HG03280 (cell line): ENCODE results near the gene MVB12A.
A peak's percentile ranks its signal among the peaks of the same experiment; 100 is the strongest.

Experiments
- ATAC-seq: cut with Tn5 transposase; IDR thresholded peaks from one replicate; pipeline ENCODE4 v1.9.1; 2021; ENCODE audit warnings: mild to moderate bottlenecking, moderate library complexity; ENCODE audit not compliant: unreplicated experiment

MVB12A gene

DNA sequence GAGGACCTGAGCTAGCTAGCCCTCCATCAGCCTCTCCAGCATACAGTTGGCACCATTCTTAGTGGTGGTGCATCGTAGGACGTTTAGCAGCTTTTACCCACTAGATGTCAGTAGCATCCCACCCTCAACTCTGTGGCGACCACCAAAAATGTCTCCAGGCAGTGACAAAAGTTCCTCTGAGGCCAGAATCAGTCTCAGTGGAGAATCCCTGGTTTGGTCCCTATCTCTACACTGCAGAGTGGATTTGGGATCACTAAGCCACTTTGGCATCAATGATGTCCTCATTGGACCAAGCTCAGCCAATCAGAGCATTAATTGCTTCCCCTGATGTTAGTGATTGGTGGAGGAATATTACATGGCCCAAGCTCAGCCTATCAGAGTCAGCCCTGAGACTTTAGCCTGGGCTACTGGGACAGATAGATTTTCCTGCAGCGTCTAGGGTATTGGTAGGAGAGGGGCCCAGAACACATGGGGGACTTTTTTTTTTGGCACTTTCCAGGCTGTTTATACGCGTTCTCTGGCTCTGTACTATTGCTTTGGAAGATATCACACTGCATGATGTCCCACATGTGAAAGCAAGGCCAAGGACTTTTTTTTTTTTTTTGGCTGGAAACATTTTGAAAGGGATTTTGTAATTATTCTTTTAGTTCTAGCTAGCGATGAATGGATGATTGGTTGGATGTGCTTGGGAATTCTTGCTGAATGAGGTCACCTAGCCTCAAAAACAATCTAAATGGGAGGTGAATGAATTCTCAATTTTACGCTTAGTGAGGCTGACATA is 21.6 kb downstream of the MVB12A start:
- no peak for ATAC-seq

DNA sequence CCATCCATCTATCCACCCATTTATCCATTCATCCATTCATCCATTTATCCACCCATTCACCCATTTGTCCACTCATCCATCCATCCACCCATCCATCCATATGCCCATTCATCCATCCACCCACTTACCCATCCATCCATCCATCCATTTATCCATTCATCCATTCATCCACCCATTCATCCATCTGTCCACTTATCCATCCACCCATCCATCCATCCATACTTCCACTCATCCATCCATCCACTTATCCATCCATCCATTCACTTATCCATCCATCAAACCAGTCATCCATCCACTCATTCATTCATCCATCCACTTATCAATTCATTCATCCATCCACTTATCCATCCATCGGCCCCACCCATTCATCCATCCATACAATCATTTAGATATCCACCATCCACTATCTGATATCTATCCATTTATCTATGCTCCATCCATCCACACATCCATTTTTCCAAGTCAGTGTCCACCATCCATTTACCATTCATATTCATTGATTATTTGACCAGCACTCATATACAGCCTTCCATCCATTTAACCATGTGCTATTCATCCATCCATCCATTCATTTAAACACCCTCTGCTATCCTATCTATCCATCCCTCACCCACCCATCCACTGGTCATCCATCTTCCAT is 25.8 kb downstream of the MVB12A start:
- no peak for ATAC-seq

DNA sequence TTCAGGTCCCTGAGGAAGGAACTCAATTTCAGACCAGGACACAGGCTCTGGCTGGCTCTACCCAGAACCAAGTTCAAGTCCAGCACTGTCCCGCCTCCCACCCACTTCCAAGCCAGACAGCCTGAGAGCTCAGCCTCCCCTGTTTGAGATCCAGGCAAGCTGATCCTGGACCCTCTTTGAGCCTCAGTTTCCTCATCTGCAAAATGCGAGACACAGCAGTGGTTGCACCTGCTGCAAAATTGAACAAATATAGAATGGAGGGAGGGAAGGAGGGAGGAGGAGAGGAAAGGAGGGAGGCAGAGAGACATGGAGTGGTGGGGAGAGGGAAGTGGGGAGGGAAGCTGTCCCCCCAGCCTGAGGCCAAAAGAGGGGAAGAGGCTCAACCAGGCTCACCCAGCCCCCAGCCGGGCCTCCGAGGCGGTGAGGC is 27.9 kb downstream of the MVB12A start:
- no peak for ATAC-seq

DNA sequence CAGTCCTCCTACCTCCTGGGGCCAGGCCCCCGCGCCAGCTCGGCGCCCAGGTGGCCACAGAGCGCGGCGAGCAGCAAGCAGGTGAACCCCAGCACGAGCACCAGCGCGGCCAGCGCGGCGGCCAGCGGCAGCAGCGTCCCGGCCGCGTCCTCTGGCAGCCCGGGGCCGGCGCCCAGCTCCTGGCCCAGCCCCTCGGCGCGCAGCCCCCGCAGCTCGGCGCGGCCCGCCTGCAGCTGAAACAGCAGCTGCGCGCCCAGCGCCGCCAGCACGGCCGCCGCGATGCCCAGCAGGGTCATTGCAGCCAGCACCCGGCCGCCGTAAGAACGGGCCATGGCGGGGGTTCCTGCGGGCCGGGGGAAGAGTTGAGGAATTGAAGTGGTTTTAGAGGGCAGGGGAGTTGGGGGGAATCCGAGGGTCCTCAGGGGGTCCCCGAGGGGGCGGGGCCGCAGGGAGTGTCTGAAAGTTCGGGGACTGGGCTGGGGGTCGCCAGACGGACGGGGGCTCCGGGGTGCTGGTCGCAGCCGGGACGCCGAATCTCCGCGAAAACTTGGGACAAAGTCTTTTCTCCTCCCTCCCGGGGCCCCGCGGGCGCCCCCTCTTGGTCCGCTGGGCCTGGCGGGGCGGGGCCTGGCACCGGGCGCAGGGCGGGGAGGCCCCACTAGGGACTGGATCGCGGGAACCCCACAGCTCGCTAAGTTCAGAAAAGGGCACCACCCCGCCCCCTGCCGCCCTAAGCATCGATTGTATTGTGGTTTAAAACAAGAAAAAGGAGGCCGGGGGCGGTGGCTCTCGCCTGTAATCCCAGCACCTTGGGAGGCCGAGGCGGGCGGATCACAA is 28.5 kb downstream of the MVB12A start, which contains the start of gene TMEM221:
Gene TMEM221 (minus strand): TSS at position 538 of the 837 bp plus-strand sequence. CDS start 206 bp downstream, at position 332.
- ATAC-seq: no peak

DNA sequence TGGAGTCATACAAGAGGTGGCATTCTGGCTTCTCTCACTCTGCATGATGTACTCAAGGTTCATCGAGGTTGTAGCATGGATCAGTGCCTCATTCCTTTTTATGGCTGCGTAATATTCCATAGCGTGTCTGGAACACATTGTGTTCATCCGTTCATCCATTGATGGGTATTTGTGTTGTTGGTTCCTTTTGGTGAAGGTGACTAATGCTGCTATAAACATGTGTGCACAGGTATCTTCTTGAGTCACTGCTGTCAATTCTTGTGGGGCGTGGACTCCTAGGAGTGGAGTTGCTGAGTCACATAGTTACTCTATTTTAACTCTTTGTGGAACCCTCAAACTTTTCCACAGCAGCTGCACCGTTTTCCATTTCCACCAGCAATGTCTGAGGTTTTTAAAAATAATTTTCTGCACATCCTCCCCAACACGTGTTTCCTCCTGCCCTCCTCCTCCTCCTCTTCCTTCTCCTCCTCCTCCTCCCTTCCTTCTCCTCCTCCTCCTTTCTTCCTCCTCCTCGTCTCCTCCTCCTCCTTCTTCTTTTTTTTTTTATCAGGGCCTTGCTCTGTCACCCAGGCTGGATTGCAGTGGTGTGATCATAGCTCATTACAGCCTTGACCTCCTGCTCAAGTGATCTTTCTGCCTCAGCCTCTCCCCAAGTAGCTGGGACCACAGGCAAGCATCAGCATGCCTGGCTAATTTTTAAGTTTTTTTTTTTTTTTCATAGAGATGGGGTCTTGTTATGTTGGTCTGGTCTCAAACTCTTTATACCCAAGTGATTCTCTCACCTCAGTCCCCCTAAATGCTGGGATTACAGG is 30.6 kb downstream of the MVB12A start:
- ATAC-seq: no peak

DNA sequence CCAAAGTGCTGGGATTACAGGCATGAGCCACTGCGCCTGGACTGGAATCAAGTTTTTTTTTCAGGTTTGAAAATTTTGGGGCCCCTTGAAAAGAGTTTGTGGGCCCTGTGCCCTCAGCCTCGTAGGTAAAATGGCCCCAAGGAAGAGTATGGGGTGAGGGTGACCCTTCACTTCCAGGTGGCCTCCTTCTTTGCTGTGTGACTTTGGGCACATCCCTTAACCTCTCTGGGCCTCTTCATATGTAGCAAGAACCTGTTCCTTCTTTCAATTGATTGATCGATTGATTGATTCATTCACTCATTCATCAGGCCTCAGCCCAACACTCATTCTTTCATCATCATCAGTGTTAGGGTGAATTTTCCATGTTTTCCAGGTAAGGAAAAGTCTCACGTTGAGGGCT is 32.0 kb downstream of the MVB12A start:
- ATAC-seq: no peak

GRCh38 chr19:17454576-17455071 is 34.8 kb downstream of the MVB12A start:
- no peak for ATAC-seq

DNA sequence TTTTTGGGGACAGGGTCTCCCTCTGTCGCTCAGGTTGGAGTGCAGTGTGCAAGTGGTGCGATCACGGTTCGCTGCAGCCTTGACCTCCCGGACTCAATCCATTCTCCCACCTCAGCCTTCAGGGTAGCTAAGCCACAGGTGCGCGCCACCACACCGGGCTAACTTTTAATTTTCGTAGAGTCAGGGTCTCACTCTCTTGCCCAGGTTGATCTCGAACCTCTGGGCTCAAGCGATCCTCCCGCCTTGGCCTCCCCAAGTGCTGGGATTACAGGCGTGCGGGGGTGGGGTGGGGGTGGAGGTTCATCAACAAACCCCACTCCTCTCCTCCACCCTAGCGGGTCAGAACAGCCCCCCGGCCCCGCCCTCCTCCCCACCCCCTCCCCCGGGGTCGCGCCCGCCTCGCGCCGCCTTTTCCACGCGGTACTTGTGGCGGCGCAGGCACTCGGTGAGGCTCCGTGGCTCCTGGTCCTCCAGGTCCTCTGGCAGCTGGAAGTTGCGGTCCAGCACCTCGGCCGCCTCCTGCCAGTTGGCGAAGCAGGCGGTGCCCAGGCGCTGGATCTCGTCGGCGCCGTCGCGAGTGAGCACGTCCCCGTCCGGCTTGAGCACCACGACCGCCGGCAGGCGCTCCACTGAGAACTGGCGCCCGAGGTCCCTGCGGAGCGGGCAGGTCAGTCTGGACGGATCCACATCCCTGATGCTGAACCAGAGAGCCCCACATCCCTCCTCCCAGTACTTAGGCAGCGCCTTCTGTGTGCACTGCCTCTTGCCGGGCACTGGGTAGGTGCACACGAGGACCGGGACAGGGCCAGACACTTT is 35.7 kb downstream of the MVB12A start:
- no peak for ATAC-seq

GRCh38 chr19:17456127-17456526 is 36.3 kb downstream of the MVB12A start:
- no peak for ATAC-seq

DNA sequence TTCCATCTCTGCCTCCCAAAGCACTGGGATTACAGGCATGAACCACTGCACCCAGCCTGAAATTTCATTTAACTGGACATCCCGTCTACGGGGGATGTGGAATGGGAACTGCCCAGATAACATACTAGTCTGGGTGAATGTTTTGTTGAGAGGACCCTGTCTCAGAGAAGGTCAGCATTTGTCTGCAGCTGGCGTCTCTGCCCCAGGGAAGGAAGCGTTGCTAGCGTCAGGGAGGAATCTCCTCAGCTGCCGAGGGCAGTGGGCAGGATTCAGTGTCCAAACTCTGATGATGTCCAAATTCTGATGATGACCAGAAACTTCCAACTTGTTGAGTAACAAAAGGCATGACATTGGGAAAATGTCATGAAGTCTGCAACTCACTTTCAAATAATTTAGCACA is 37.8 kb downstream of the MVB12A start:
- no peak for ATAC-seq

DNA sequence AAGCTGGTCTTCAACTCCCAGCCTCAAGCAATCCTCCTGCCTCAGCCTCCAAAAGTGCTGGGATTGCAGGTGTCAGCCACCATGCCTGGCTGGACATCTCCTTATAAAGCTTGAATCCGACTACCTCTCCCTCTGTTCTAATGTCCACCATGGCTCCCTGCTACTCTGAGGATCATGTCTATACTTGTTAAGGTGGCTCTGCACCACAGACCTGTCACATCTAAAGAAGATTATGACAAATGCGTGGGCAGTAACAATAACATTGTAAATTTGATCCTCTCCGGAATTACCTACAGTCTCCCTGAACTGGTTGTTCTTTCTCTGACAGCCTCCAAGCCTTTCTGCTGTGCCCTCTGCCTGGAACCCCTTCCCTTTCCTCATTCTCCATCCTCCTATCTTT is 39.1 kb downstream of the MVB12A start:
- no peak for ATAC-seq

DNA sequence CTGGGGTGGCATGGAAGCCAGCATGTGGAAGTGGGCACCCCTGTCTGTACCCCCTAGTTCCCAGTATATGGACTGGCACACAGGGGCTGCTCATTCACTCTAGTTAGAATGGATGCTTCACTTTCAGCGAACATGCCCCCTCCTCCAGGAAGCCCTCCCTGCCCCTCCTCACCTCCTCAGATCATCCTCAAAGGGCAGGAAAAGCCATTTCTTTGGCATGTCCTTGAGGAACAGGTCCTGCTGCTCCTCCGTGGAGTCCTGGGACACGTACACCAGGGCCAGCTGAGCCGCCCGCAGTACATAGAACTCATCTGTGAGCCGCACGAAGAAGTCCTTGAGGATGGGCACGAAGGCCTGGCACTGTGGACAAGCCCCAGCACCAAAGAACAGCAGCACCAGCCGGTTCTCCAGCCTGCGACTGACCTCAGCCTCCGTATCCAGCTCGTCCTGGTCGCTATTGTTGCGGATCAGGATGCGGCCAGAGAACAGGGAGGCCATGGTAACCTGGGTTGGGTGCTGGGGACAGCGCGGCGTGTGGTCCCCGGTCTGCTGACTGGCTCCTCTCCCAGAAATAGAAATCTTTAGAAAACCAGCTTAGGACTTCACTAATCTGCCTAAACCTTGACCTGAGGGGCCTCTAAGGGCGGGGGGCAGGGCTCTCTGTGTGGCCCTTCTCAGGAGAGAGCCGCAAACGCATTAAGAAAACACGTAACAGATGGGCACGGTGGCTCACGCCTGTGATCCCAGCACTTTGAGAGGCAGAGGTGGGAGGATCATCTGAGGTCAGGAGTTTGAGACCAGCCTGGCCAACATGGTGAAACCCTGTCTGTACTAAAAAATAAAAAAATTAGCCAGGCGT is 40.8 kb downstream of the MVB12A start, which contains the start of gene NXNL1:
Gene NXNL1 (minus strand): TSS at position 555 of the 859 bp plus-strand sequence. CDS start 57 bp downstream, at position 498.
- ATAC-seq: no peak

DNA sequence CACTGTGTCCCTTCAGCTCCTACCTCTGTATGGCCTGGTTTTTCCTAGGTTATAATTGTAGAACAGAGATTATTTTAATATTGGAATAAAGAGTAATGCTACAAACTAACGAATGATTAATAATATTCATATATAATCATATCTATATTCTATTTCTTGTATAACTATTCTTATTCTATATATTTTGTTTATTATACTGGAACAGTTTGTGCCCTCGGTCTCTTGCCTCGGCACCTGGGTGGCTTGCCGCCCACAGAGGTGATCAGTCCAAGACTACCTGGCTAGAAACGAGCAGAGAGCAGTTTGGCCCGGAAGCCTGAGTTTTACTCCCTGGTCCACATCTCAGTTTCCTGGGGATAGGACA is 46.6 kb downstream of the MVB12A start:
- ATAC-seq: no peak

- ATAC-seq: no peak
These were observed 47.8 kb downstream of the MVB12A start for GRCh38 chr19:17467471-17468301.

DNA sequence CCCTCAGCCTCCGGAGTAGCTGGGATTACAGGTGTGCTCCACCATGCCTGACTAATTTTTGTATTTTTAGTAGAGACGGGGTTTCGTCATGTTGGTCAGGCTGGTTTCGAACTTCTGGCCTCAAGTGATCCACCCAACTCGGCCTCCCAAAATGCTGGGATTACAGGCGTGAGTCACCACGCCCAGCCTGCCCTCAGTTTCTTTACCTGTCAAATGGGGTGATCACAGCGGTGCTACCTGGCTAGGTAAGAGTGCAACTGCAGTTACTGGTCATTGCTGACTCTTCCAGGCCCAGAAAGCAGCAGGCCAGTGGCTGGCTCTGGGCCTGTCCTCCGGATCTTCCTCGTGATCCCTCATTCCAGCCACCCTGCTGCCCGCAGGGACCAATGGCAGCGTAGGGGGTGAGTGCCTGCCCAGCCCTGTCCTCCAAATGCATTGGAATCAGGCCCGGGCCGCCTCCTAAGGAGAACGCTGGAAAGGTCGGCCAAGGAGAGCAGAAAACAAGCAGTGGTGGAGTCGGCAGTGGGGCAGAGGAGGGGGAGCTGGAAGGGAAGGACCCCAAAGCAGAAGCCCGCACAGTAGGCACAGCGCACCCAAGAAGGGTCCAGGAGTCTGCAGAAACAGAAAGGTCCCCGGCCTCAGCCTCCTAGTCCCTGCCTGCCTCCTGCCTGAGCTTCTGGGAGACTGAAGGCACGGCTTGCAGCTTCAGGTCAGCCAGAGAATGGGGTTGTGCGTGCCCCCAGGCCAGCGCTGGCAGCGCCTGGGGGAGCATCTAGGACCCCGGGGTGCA is 48.6 kb downstream of the MVB12A start:
- ATAC-seq: no peak

- ATAC-seq: no peak
These were observed 49.2 kb downstream of the MVB12A start for GRCh38 chr19:17469092-17469480.

- ATAC-seq: peak; percentile 50
These were observed 49.7 kb downstream of the MVB12A start for GRCh38 chr19:17469481-17470067.
